Suprapubic skin (tissue), 4 donors: ENCODE measurements around the gene ALPI. TPM values are rescaled to one million over a fixed set of nuclear protein-coding genes. Genes with fewer than 3 reads are reported as not detected.

Source experiments
- DNase-seq, 2 donors: peaks; one replicate each; pipeline ENCODE4 v3.0.0-alpha.2; 2019; ENCODE audit warnings: low spot score in 2 of 2
- H3K27ac ChIP-seq: fragments of 200-600 bp; sonication (generic); one replicate; pipeline ENCODE4 v1.5.1; 2019
- H3K27me3 ChIP-seq: fragments of 200-600 bp; sonication (generic); one replicate; pipeline ENCODE4 v1.5.1; 2019
- H3K36me3 ChIP-seq: fragments of 200-600 bp; sonication (generic); one replicate; pipeline ENCODE4 v1.5.1; 2019
- H3K4me1 ChIP-seq: fragments of 200-600 bp; sonication (generic); one replicate; pipeline ENCODE4 v1.5.1; 2019
- H3K4me3 ChIP-seq: fragments of 200-600 bp; sonication (generic); one replicate; pipeline ENCODE4 v1.5.1; 2019; ENCODE audit warnings: mild to moderate bottlenecking
- H3K9me3 ChIP-seq: fragments of 200-600 bp; sonication (generic); one replicate; pipeline ENCODE4 v1.5.1; 2019
- EP300 ChIP-seq: sonication (generic); formaldehyde crosslinking; IDR thresholded peaks from one replicate; pipeline ENCODE4 v1.6.1; 2017; ENCODE audit warnings: antibody characterized with exemption
- POLR2A ChIP-seq, 2 donors: fragments of 450-650 bp; IDR thresholded peaks; one replicate each; pipeline ENCODE4 v1.6.1; 2017; ENCODE audit warnings: antibody characterized with exemption in 2 of 2, mild to moderate bottlenecking in 2 of 2, moderate library complexity in 2 of 2
- POLR2AphosphoS5 ChIP-seq, 3 donors: sonication (generic); formaldehyde crosslinking; IDR thresholded peaks; one replicate each; pipeline ENCODE4 v1.6.1; 2017; ENCODE audit warnings: antibody characterized with exemption in 3 of 3
- WGBS: methylation state at CpG from one replicate; pipeline ENCODE4 v1.1.5; 2018; 5-methylcytosine and 5-hydroxymethylcytosine counted together
- total RNA-seq, 4 donors: library from RNA; depleted of rRNA; stranded (reverse); fragments of >200 nt; gene quantifications; one replicate each; pipeline ENCODE4 v1.1.0, GENCODE V29; 2016
- TF ChIP-seq, protein P1 (sequence below), 2 donors: fragments of 200-600 bp in 1 of 2; fragments of 450-650 bp in 1 of 2; sonication (generic) in 1 of 2; IDR thresholded peaks; one replicate each; pipeline ENCODE4 v1.5.1; 2016 to 2019; ENCODE audit warnings: antibody characterized with exemption in 2 of 2, mild to moderate bottlenecking in 1 of 2, moderate library complexity in 1 of 2

ALPI gene
- total RNA-seq, 4 donors from 2014 or later: not detected

DNA sequence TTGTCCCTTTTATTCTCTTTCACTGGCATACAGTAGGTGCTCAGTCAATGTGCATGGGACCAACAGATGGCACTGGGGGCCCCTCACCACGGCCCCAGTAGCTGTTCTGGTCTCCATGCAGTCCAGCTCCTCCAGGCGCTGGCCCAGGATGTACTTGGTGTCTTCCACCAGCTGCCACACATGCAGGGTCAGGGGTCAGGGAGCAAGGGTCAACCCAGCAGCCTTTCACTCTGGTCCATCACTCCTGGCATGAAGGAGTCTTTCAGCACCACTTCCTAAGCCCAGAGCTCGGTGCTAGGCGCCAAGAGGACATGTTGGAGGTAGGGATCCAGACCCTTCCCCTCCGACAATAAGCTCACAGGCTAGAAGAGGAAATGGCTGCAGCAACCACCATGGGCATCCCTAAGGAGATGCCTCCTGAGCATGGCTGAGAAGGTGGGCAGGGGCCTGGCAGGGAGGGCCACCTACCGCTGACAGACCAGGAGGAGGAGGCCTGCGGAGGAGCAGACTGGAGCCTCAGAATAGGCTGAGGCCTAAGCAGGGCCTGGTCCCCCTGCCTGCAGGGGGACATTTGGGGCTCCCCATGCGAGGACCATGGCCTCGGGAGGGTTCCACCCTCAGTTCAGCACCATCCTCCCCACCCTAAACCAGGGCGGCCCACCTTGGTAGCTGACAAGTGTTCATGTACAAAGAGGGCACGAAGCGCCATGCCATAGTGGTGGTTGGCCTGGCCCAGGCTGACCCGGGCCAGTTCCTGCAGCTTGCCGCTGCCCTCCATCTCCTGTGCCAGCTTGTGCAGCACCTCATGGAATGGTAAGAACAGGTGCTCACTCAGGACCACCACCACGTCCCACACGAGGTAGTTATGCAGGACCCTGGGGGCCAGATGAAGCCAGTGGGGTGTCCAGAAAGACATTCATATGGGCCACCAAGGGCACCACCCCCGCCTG lies 39.2 kb upstream of the ALPI start:
- Histone ChIP-seq H3K4me1 (peaks cover 30% of the 10 kb centered on the region), H3K27ac (no peak overlapping the region), H3K4me3 (no peak overlapping the region), H3K9me3 (no peaks in the 10 kb centered on the region), H3K36me3 (no peaks in the 10 kb centered on the region), H3K27me3 (peaks cover 91% of the 10 kb centered on the region)
- WGBS: 97% methylated on average over 5 of the region's 17 CpGs
- DNase-seq: peak in 1 of 2 donors; percentile 73
- no peak for TF ChIP-seq POLR2A (IDR thresholded peaks at IDR 0.05)
- TF ChIP-seq, protein P1, sequence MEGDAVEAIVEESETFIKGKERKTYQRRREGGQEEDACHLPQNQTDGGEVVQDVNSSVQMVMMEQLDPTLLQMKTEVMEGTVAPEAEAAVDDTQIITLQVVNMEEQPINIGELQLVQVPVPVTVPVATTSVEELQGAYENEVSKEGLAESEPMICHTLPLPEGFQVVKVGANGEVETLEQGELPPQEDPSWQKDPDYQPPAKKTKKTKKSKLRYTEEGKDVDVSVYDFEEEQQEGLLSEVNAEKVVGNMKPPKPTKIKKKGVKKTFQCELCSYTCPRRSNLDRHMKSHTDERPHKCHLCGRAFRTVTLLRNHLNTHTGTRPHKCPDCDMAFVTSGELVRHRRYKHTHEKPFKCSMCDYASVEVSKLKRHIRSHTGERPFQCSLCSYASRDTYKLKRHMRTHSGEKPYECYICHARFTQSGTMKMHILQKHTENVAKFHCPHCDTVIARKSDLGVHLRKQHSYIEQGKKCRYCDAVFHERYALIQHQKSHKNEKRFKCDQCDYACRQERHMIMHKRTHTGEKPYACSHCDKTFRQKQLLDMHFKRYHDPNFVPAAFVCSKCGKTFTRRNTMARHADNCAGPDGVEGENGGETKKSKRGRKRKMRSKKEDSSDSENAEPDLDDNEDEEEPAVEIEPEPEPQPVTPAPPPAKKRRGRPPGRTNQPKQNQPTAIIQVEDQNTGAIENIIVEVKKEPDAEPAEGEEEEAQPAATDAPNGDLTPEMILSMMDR (IDR thresholded peaks at IDR 0.05): no peak
- TF ChIP-seq EP300: no peak
- no peak for TF ChIP-seq POLR2AphosphoS5 (IDR thresholded peaks at IDR 0.05)

DNA sequence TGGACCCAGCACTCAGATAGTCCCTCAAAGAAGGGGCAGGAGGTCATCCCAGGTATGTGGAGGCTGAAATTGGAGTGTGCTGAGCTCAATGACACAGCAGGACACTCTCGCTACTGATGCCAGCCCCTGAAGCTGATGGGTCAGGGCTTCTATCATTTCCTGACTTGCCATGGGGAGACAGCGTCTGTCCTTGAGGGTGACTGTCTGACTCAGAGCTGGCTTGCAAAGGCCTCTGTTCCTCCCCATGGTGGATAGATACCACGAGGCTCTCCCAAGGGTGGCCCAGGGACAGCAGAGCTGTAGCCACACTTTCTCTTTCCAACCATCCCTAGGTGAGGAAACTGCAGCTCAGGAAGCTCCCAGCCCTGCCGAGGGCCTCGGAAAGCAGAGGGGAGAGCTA lies 38.5 kb upstream of the ALPI start:
- H3K27ac ChIP-seq: no peak overlapping the region
- TF ChIP-seq, protein P1 (IDR thresholded peaks at IDR 0.05): no peak
- TF ChIP-seq POLR2AphosphoS5 (IDR thresholded peaks at IDR 0.05) (no peak), POLR2A (IDR thresholded peaks at IDR 0.05) (no peak)
- no peak for DNase-seq
- no peaks in the 10 kb centered on the region for H3K36me3 ChIP-seq
- H3K4me3 ChIP-seq: no peak overlapping the region
- H3K27me3 ChIP-seq: peaks cover 96% of the 10 kb centered on the region
- peaks cover 30% of the 10 kb centered on the region for H3K4me1 ChIP-seq
- no peaks in the 10 kb centered on the region for H3K9me3 ChIP-seq
- 67% methylated on average over 3 of the region's 5 CpGs for WGBS

DNA sequence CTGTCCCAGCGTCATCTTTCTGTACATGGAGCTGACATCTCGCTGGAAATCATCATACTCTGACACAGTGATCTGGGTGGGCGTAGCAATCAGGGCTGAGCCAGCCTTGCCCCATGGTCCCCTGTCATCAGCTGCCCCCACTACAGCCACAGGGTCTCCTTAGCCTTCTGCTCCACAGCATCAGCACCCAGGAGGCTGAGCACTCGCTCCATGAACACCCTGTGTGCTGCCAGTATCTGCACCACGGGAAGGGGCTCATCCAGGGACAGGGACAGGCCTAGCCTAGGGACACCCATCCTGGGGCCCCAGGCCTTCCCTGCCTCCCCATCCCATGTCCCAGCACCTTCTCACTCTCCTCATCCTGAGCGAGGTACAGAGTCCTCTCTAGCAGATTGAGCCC lies 37.9 kb upstream of the ALPI start:
- H3K27me3 ChIP-seq: peaks cover 95% of the 10 kb centered on the region
- H3K9me3 ChIP-seq: no peaks in the 10 kb centered on the region
- no peak for TF ChIP-seq POLR2AphosphoS5 (IDR thresholded peaks at IDR 0.05)
- TF ChIP-seq, protein P1 (IDR thresholded peaks at IDR 0.05): no peak
- TF ChIP-seq POLR2A (IDR thresholded peaks at IDR 0.05): no peak
- no peak for TF ChIP-seq EP300
- H3K4me3 ChIP-seq: no peak overlapping the region
- H3K4me1 ChIP-seq: peaks cover 30% of the 10 kb centered on the region
- H3K36me3 ChIP-seq: no peaks in the 10 kb centered on the region
- WGBS: 76% methylated on average over 3 of the region's 6 CpGs
- peak in 1 of 2 donors; percentile 45 for DNase-seq
- H3K27ac ChIP-seq: no peak overlapping the region

DNA sequence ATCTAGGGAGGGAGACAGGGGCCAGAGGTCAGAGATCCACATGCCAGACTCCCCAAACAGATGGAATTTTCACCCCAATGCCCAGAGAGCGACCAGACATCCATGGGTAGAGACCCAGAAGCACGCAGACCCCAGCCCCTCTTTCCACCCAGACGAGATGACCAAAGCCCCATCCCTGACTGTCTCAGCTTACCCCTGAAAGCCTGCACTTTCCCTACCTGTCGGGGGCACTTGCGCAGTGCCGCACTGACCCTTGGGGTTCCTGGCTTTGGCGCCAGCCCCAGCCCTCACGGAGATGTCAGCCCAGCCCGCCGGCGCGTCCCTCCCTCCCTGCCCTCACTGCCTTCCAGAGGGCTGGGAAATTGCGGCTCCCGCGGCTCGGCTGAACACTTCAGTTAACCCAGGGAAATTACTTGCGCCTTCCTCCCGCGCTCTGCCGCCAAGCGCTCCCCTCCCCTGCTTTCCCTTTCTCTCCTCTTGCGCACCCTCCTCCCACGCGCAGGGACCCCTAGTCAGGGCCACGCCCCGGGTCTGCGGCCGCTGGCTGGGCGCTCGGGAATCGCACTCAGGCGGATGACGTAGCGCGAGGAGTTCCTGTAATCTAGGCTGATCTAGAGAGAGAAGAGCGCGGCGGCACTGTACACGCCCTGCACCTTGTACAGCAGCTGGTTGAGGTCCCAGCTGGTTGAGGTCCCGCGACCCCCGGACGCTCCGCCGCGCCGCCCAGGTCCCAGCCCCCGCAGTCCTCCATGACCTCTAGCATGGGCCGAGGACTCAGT lies 37.3 kb upstream of the ALPI start:
- WGBS: 1% methylated on average over 24 of the region's 49 CpGs
- Histone ChIP-seq H3K36me3 (no peaks in the 10 kb centered on the region), H3K27ac (no peak overlapping the region), H3K4me3 (peak overlapping the region; percentile 33), H3K9me3 (no peaks in the 10 kb centered on the region), H3K27me3 (peaks cover 97% of the 10 kb centered on the region), H3K4me1 (peaks cover 30% of the 10 kb centered on the region)
- peak in 1 of 2 donors; percentile 74 for DNase-seq
- TF ChIP-seq POLR2A (IDR thresholded peaks at IDR 0.05): no peak
- TF ChIP-seq POLR2AphosphoS5 (IDR thresholded peaks at IDR 0.05): no peak
- no peak for TF ChIP-seq EP300
- TF ChIP-seq, protein P1 (IDR thresholded peaks at IDR 0.05): no peak
